ENCODE results near the gene COPRS.

COPRS gene

DNA sequence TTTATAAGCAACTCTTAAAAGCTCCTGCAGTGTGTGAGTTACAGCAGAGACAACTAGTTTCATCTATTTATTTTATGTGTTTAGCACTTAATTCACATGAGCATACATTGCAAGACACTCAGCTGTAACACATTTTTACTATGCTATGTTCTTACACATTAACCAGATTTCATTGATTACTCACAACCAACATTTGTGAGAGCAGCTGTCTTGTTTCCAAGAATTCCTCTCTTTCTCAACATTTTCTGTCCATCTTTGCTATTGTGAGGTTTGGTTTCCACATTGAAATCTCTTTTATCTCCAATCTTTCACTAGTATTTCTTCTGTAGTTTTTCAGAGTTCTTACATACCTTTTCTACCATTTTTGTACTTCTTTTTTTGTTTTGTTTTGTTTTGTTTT lies 51.2 kb downstream of the COPRS start:
- DNase-seq = no peak

DNA sequence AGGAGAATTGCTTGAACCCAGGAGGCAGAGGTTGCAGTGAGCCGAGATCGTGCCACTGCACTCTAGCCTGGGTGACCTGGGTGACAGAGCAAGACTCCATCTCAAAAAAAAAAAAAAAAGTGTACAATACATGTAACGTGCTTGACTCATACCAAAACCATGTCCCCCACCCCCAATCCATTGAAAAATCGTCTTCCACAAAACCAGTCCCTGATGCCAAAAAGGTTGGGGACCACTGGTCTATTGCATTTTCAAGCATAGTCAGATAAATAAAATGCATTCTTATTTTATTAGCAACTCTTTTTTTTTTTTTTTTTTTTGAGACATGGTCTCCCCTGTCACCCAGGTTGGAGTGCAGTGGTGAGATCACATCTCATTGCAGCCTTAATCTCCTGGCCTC lies 52.1 kb downstream of the COPRS start:
- DNase-seq = no peak

DNA sequence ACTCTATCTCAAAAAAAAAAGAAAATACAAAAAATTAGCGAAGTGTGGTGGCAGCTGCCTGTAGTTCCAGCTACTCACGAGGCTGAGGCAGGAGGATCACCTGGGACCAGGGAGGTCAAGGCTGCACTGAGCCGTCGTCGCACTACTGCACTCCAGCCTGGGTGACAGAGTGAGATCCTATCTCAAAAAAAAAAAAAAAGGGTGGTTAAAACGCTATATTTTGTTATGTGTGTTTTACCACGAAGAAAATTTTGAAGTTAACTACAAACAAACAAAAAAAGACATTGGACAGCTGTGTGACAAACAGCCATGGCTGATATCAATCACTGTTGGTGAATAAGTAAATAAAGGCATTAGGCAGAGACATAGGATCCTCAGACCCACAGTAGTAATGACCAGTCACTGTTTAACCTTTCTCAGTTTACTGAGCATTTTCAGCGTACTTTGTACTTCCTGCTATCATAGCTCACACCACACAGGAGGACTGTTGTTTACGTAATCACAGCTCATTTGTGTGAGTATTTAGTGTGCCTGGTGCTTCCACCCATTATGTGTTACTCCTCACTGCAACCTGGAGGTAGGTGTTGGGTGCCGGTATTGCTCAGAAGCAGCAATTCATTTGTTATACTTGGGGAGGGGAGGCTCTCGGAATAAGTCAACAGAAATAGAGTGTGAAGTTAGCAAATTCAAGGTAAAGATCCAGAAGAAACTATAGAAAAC lies 55.4 kb downstream of the COPRS start:
- DNase-seq = no peak

DNA sequence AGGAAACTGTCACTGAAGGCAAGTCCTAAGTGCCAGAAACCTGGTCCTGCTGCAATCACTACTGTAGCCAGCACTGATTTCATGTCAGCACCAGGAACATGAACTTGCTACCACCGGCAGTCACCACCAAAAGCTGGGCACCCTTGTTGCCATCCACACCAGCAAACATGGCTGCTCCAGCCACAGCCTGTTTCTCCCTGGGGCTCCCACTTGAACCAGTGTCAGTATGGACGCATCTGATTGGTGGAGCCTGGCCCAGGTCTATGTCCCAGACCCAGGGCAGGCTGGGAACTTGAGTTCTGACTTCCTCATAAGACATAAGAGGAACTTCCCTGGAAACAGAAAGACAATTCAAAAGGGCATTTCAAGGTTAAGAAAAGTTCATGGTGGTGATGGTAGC lies 56.5 kb downstream of the COPRS start:
- DNase-seq = peak in 1 of 2 donors; percentile 42

Data from CD4-positive, alpha-beta T cell treated with Interleukin-1 beta for 1 hour (primary cell).